ENCODE data around the gene UMAD1.

UMAD1 gene

DNA sequence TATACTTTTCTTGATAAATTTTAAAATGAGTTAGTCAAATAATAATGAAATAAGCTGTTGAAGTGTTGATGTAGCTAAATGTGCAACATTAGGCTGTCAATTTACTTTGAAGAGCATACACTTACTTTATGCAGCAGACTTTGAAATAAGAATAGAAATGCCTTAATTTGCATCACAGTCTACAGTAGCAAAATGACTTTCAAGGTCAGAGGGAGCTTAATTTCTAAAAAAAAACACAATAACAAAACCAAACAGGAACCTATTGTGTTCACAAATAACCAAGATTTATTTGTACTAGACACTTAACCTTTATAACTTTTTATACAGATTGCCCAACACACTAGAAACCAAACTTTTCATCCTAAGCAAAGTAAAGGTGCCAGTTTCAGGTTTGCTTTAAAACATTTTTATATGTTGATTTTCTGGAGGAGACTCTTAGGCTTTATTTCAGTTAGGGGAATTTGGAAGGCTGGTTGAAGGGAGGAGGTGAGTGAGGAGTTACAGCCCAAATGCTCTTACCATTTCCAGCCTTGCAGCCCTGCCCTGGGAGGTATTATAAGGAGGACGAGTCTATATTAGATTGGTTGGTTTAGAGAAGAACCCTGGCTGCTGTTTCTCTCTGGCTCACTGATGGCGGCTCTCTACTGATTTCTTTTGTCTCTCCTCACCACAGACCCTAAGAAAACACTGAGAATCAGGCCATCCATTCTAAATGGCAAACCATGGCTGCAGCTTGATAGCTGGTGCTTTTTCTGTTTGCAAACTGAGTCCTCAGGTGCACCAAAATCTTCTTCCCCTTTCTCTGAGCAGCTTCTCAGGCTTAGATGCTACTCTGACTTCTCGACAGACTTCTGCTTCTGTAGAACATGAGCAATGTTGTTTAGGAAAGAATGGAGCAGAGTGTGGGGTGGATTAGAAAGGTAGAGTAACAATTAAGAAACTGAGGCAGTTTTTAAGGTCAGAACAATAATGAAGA lies 133.1 kb downstream of the UMAD1 start:
- Histone ChIP-seq H3K27ac (ENCODE audit: low read length, poor library complexity, severe bottlenecking) (no peak overlapping the region), H3K4me2 (ENCODE audit: low read length, poor library complexity, severe bottlenecking) (no peak overlapping the region), H3K4me1 (ENCODE audit: control insufficient read depth, insufficient read depth, low read depth, low read length) (peaks cover 3% of the 10 kb centered on the region), H2AK5ac (ENCODE audit: low read length, severe bottlenecking) (no peak overlapping the region), H3K79me1 (replicated peaks; ENCODE audit: low read length, poor library complexity, severe bottlenecking) (peaks cover 10% of the 10 kb centered on the region), H3K27me3 (ENCODE audit: control insufficient read depth in 1 of 2, insufficient read depth in 1 of 2, low read length in 2 of 2) (no peaks in the 10 kb centered on the region), H2BK5ac (ENCODE audit: low read depth, low read length, poor library complexity, severe bottlenecking) (no peak overlapping the region), H3K36me3 (ENCODE audit: control insufficient read depth in 1 of 2, insufficient read depth in 2 of 2, low read depth in 1 of 2, low read length in 2 of 2) (no peaks in the 10 kb centered on the region), H2BK120ac (ENCODE audit: low read depth, low read length) (no peak overlapping the region), H3K18ac (ENCODE audit: low read depth in 1 of 2, low read length in 2 of 2) (peak overlapping the region; percentile 72 to 82), H2BK15ac (ENCODE audit: low read depth, poor library complexity, severe bottlenecking) (peak overlapping the region; percentile 40), H3K4me3 (ENCODE audit: insufficient read depth in 1 of 2, low read depth in 1 of 2, low read length in 2 of 2) (no peak overlapping the region), H4K91ac (ENCODE audit: low read length) (peak overlapping the region; percentile 56), H3K4ac (ENCODE audit: low read depth in 1 of 2, low read length in 2 of 2) (peak overlapping the region; percentile 67 to 93), H2BK12ac (ENCODE audit: low read length in 2 of 2) (peak overlapping the region; percentile 52 to 73), H3K9me3 (ENCODE audit: control insufficient read depth, low read length) (no peaks in the 10 kb centered on the region), H2AFZ (ENCODE audit: low read depth, low read length) (no peak overlapping the region), H3K23ac (ENCODE audit: low read length in 2 of 2) (no peak overlapping the region), H3K9ac (ENCODE audit: low read length) (no peak overlapping the region), H3K14ac (ENCODE audit: low read length in 2 of 2) (no peak overlapping the region), H4K8ac (ENCODE audit: low read length) (no peak overlapping the region)
- no peak for DNase-seq
- whole genome bisulfite sequencing, result 100% methylated on average over 2 of the region's 3 CpGs

DNA sequence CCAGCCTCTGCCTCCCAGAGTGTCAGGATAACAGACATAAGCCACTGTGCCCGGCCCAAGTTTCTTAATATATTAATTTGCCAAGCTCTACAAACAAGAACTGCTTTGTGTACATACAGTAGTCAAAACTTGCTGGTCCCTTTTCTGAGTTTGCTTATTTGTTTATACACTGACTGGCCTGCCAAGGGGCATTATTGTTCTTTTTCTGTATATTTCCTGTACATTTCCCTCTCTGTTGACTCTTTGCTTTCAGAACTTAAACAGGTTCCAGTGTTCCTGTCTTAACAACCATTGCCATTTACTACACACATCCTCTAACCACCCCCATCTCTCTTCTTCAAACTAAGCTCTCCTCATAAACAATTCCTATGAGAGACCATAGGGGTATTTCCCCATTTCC lies 139.3 kb downstream of the UMAD1 start:
- Histone ChIP-seq H2AFZ (ENCODE audit: low read depth, low read length) (no peak overlapping the region), H2BK120ac (ENCODE audit: low read depth, low read length) (no peak overlapping the region), H2BK12ac (ENCODE audit: low read length in 2 of 2) (no peak overlapping the region), H3K27me3 (ENCODE audit: control insufficient read depth in 1 of 2, insufficient read depth in 1 of 2, low read length in 2 of 2) (no peaks in the 10 kb centered on the region), H3K4me3 (ENCODE audit: insufficient read depth in 1 of 2, low read depth in 1 of 2, low read length in 2 of 2) (no peak overlapping the region), H3K4me1 (ENCODE audit: control insufficient read depth, insufficient read depth, low read depth, low read length) (no peaks in the 10 kb centered on the region), H3K23ac (ENCODE audit: low read length in 2 of 2) (no peak overlapping the region), H4K8ac (ENCODE audit: low read length) (no peak overlapping the region), H3K14ac (ENCODE audit: low read length in 2 of 2) (no peak overlapping the region), H3K4me2 (ENCODE audit: low read length, poor library complexity, severe bottlenecking) (no peak overlapping the region), H4K91ac (ENCODE audit: low read length) (no peak overlapping the region), H3K9ac (ENCODE audit: low read length) (no peak overlapping the region), H3K18ac (ENCODE audit: low read depth in 1 of 2, low read length in 2 of 2) (peak overlapping the region in 1 of 2 experiments; percentile 70), H3K9me3 (ENCODE audit: control insufficient read depth, low read length) (no peaks in the 10 kb centered on the region), H3K36me3 (ENCODE audit: control insufficient read depth in 1 of 2, insufficient read depth in 2 of 2, low read depth in 1 of 2, low read length in 2 of 2) (no peaks in the 10 kb centered on the region), H3K27ac (ENCODE audit: low read length, poor library complexity, severe bottlenecking) (no peak overlapping the region), H2BK5ac (ENCODE audit: low read depth, low read length, poor library complexity, severe bottlenecking) (no peak overlapping the region), H2BK15ac (ENCODE audit: low read depth, poor library complexity, severe bottlenecking) (no peak overlapping the region), H3K4ac (ENCODE audit: low read depth in 1 of 2, low read length in 2 of 2) (no peak overlapping the region), H3K79me1 (replicated peaks; ENCODE audit: low read length, poor library complexity, severe bottlenecking) (peaks cover 2% of the 10 kb centered on the region), H2AK5ac (ENCODE audit: low read length, severe bottlenecking) (no peak overlapping the region)
- 80% methylated on average over 1 of the region's 1 CpG for WGBS
- DNase-seq, result peak; percentile 41

DNA sequence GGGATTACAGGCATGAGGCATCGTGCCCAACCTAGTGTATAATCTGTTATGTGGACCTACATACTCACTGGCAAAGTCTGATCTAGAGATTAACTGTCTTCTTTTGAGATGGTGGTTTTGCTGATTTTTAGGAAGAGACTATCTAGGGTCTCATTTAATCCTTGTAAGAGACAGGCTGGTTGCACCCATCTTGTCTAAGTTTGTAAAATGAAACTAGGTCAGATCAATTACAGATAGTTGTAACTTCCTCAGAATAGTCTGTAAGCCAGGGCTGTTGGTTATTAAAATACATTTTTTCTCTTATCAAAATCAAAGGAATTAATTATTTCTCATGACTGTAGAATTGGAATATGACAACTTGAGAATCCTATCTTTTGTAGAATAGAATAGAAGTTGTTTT lies 142.4 kb downstream of the UMAD1 start:
- no peaks in the 10 kb centered on the region for H3K36me3 ChIP-seq (ENCODE audit: control insufficient read depth in 1 of 2, insufficient read depth in 2 of 2, low read depth in 1 of 2, low read length in 2 of 2)
- no peak overlapping the region for H2AFZ ChIP-seq (ENCODE audit: low read depth, low read length)
- no peak overlapping the region for H3K4me3 ChIP-seq (ENCODE audit: insufficient read depth in 1 of 2, low read depth in 1 of 2, low read length in 2 of 2)
- no peak overlapping the region for H3K4ac ChIP-seq (ENCODE audit: low read depth in 1 of 2, low read length in 2 of 2)
- H2BK5ac ChIP-seq (ENCODE audit: low read depth, low read length, poor library complexity, severe bottlenecking), result no peak overlapping the region
- no peaks in the 10 kb centered on the region for H3K27me3 ChIP-seq (ENCODE audit: control insufficient read depth in 1 of 2, insufficient read depth in 1 of 2, low read length in 2 of 2)
- DNase-seq, result no peak
- no peak overlapping the region for H3K18ac ChIP-seq (ENCODE audit: low read depth in 1 of 2, low read length in 2 of 2)
- H2BK12ac ChIP-seq (ENCODE audit: low read length in 2 of 2), result no peak overlapping the region
- no peak overlapping the region for H2BK15ac ChIP-seq (ENCODE audit: low read depth, poor library complexity, severe bottlenecking)
- H4K91ac ChIP-seq (ENCODE audit: low read length), result no peak overlapping the region
- no peak overlapping the region for H2AK5ac ChIP-seq (ENCODE audit: low read length, severe bottlenecking)
- WGBS, result 100% methylated on average over 1 of the region's 1 CpG
- H3K79me1 ChIP-seq (replicated peaks; ENCODE audit: low read length, poor library complexity, severe bottlenecking), result peaks cover 2% of the 10 kb centered on the region
- no peaks in the 10 kb centered on the region for H3K4me1 ChIP-seq (ENCODE audit: control insufficient read depth, insufficient read depth, low read depth, low read length)
- H3K9ac ChIP-seq (ENCODE audit: low read length), result no peak overlapping the region
- H2BK120ac ChIP-seq (ENCODE audit: low read depth, low read length), result no peak overlapping the region
- H3K4me2 ChIP-seq (ENCODE audit: low read length, poor library complexity, severe bottlenecking), result no peak overlapping the region
- H3K23ac ChIP-seq (ENCODE audit: low read length in 2 of 2), result no peak overlapping the region
- no peak overlapping the region for H3K14ac ChIP-seq (ENCODE audit: low read length in 2 of 2)
- no peak overlapping the region for H4K8ac ChIP-seq (ENCODE audit: low read length)
- no peak overlapping the region for H3K27ac ChIP-seq (ENCODE audit: low read length, poor library complexity, severe bottlenecking)
- H3K9me3 ChIP-seq (ENCODE audit: control insufficient read depth, low read length), result no peaks in the 10 kb centered on the region

DNA sequence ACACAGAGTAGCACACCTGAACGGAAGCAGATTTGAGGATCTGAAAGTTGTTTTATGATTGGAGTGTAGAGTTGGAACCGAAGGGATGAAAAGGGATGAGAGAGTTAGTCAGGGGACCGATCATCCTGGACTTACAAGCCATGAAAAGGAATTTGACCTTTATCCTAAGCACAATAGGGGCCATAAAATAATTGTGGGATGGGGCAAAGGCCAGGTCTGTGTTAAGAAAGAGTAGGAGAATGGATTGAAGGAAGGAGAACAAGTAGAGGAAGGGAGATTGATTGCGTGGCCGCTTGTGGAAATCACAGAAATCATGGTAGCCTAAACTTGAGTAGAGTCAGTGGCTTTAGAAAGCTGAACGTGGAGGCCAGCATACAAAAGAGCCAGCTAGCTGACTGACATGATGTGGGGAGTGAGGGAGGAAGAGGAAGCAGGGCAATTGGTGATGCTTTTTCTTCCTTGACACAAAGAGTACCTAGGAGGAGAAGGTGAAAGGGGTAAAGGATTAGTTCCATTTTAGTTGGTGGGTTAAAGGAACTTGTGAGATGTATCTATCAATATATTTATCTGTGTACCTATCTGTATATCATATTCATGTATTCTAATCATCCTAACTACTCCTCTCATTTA lies 144.9 kb downstream of the UMAD1 start:
- Histone ChIP-seq H3K4ac (ENCODE audit: low read depth in 1 of 2, low read length in 2 of 2) (no peak overlapping the region), H4K91ac (ENCODE audit: low read length) (no peak overlapping the region), H3K36me3 (ENCODE audit: control insufficient read depth in 1 of 2, insufficient read depth in 2 of 2, low read depth in 1 of 2, low read length in 2 of 2) (no peaks in the 10 kb centered on the region), H2BK5ac (ENCODE audit: low read depth, low read length, poor library complexity, severe bottlenecking) (no peak overlapping the region), H3K27me3 (ENCODE audit: control insufficient read depth in 1 of 2, insufficient read depth in 1 of 2, low read length in 2 of 2) (no peaks in the 10 kb centered on the region), H3K4me2 (ENCODE audit: low read length, poor library complexity, severe bottlenecking) (no peak overlapping the region), H3K4me1 (ENCODE audit: control insufficient read depth, insufficient read depth, low read depth, low read length) (no peaks in the 10 kb centered on the region), H3K4me3 (ENCODE audit: insufficient read depth in 1 of 2, low read depth in 1 of 2, low read length in 2 of 2) (no peak overlapping the region), H2BK12ac (ENCODE audit: low read length in 2 of 2) (peak overlapping the region in 1 of 2 experiments; percentile 2), H3K27ac (ENCODE audit: low read length, poor library complexity, severe bottlenecking) (no peak overlapping the region), H2AFZ (ENCODE audit: low read depth, low read length) (no peak overlapping the region), H4K8ac (ENCODE audit: low read length) (peak overlapping the region; percentile 47), H2BK15ac (ENCODE audit: low read depth, poor library complexity, severe bottlenecking) (no peak overlapping the region), H3K79me1 (replicated peaks; ENCODE audit: low read length, poor library complexity, severe bottlenecking) (no peaks in the 10 kb centered on the region), H2AK5ac (ENCODE audit: low read length, severe bottlenecking) (no peak overlapping the region), H2BK120ac (ENCODE audit: low read depth, low read length) (no peak overlapping the region), H3K18ac (ENCODE audit: low read depth in 1 of 2, low read length in 2 of 2) (no peak overlapping the region), H3K9ac (ENCODE audit: low read length) (no peak overlapping the region), H3K23ac (ENCODE audit: low read length in 2 of 2) (no peak overlapping the region), H3K14ac (ENCODE audit: low read length in 2 of 2) (no peak overlapping the region), H3K9me3 (ENCODE audit: control insufficient read depth, low read length) (no peaks in the 10 kb centered on the region)
- 91% methylated on average over 6 of the region's 6 CpGs for whole genome bisulfite sequencing
- no peak for DNase-seq

All from mesenchymal stem cell (in vitro differentiated cells and primary cell).